ENCODE results near the gene GRIK4. TPM values are rescaled to one million over a fixed set of nuclear protein-coding genes. Genes with fewer than 3 reads are reported as not detected.

The GRIK4 gene
- polyA plus RNA-seq, 1 experiment = 0.55 TPM

GRCh38 chr11:120941000-120941399, 429.5 kb downstream of the GRIK4 start:
- no peak for DNase-seq (ENCODE audit: low read depth, low spot score)
- no peak for TF ChIP-seq CTCF (IDR thresholded peaks at IDR 0.05; ENCODE audit: low read depth, low read length)

GRCh38 chr11:120942701-120943100, 431.2 kb downstream of the GRIK4 start:
- peaks cover 6% of the 10 kb centered on the region; the same call in 1 of the 2 replicates for H3K9me3 ChIP-seq (ENCODE audit: control insufficient read depth, insufficient read depth, low read length)
- no peak for DNase-seq (ENCODE audit: low read depth, low spot score)
- no peaks in the 10 kb centered on the region for H3K27me3 ChIP-seq (ENCODE audit: control insufficient read depth, insufficient read depth, low read length)
- no peak overlapping the region for H3K27ac ChIP-seq (ENCODE audit: low read depth, low read length)
- CTCF ChIA-PET = no interaction called here
- POLR2A ChIA-PET = no interaction called here
- H3K4me3 ChIP-seq (ENCODE audit: low read depth, low read length) = no peak overlapping the region
- TF ChIP-seq CTCF (IDR thresholded peaks at IDR 0.05; ENCODE audit: low read depth, low read length) = no peak

More at GRCh38 chr11:120941000-120941399, 429.5 kb downstream of the GRIK4 start:
- no peak overlapping the region for H3K27ac ChIP-seq (ENCODE audit: low read depth, low read length)
- POLR2A ChIA-PET = no interaction called here
- H3K9me3 ChIP-seq (ENCODE audit: control insufficient read depth, insufficient read depth, low read length) = peaks cover 6% of the 10 kb centered on the region; the same call in 1 of the 2 replicates
- H3K27me3 ChIP-seq (ENCODE audit: control insufficient read depth, insufficient read depth, low read length) = peaks cover 3% of the 10 kb centered on the region
- H3K4me3 ChIP-seq (ENCODE audit: low read depth, low read length) = no peak overlapping the region
- CTCF ChIA-PET = no interaction called here

GRCh38 chr11:120945042-120945441, 433.5 kb downstream of the GRIK4 start:
- H3K4me3 ChIP-seq (ENCODE audit: low read depth, low read length) = no peak overlapping the region
- H3K9me3 ChIP-seq (ENCODE audit: control insufficient read depth, insufficient read depth, low read length) = peaks cover 6% of the 10 kb centered on the region; the same call in 1 of the 2 replicates
- DNase-seq (ENCODE audit: low read depth, low spot score) = no peak
- no peaks in the 10 kb centered on the region for H3K27me3 ChIP-seq (ENCODE audit: control insufficient read depth, insufficient read depth, low read length)
- POLR2A ChIA-PET = interaction anchor here (0.7 kb wide), 1 partner anchor 24 kb away, joined by 4 read pairs; no protein-coding TSS in a partner anchor
- no peak for TF ChIP-seq CTCF (IDR thresholded peaks at IDR 0.05; ENCODE audit: low read depth, low read length)
- H3K27ac ChIP-seq (ENCODE audit: low read depth, low read length) = no peak overlapping the region
- CTCF ChIA-PET = interaction anchor here (0.7 to 0.9 kb wide), 3 partner anchors 9 to 250 kb away, joined by 3 read pairs; no protein-coding TSS in a partner anchor

GRCh38 chr11:120950880-120951279, 439.3 kb downstream of the GRIK4 start:
- TF ChIP-seq CTCF (IDR thresholded peaks at IDR 0.05; ENCODE audit: low read depth, low read length) = no peak
- H3K27ac ChIP-seq (ENCODE audit: low read depth, low read length) = no peak overlapping the region
- DNase-seq (ENCODE audit: low read depth, low spot score) = no peak
- no peak overlapping the region for H3K4me3 ChIP-seq (ENCODE audit: low read depth, low read length)
- ChIA-PET POLR2A (no interaction called here), CTCF (interaction anchor here (2.3 kb wide), 1 partner anchor 440 kb away, joined by 7 read pairs; the partner anchor contains the start of gene GRIK4)
- H3K27me3 ChIP-seq (ENCODE audit: control insufficient read depth, insufficient read depth, low read length) = peaks cover 14% of the 10 kb centered on the region
- no peaks in the 10 kb centered on the region; the same call in 1 of the 2 replicates for H3K9me3 ChIP-seq (ENCODE audit: control insufficient read depth, insufficient read depth, low read length)

- Histone ChIP-seq H3K4me3 (ENCODE audit: low read depth, low read length) (no peak overlapping the region), H3K27ac (ENCODE audit: low read depth, low read length) (no peak overlapping the region)
- CTCF ChIA-PET = interaction anchor here (0.6 to 2.3 kb wide), 14 partner anchors 8 to 658 kb away, joined by 3 to 8 read pairs (median 4); partner anchors contain the start of gene GRIK4
These were observed 441.2 kb downstream of the GRIK4 start for GRCh38 chr11:120952461-120953434.

More at GRCh38 chr11:120952461-120953434, 441.2 kb downstream of the GRIK4 start:
- H3K27me3 ChIP-seq (ENCODE audit: control insufficient read depth, insufficient read depth, low read length) = peaks cover 15% of the 10 kb centered on the region
- H3K9me3 ChIP-seq (ENCODE audit: control insufficient read depth, insufficient read depth, low read length) = no peaks in the 10 kb centered on the region; the same call in 1 of the 2 replicates
- TF ChIP-seq CTCF (IDR thresholded peaks at IDR 0.05; ENCODE audit: low read depth, low read length) = peak; percentile 77
- POLR2A ChIA-PET = no interaction called here
- DNase-seq (ENCODE audit: low read depth, low spot score) = peak; percentile 21

Data from AG04450 (cell line).